Measurements from ENCODE around the gene C20orf141.

DNA sequence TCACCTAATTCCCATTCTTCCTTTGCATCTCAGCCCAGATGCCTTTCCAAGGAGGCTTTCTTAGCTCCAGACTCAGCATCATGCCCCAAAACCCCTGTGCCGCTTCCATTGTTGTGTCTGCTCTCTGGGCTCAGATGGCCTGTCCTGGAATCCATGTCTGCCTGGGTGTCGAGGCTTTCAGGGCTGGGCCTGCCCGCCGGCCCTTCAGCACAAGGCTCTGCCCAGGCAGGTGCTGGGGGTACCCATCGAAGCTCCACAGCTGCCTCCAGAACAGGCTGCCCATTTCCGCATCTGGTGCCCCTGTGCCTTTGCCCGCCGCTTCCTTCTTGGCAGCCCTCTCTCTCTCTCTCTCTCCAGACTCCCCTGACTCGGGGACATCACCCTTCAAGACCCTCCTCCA lies 15.5 kb upstream of the C20orf141 start:
- TF ChIP-seq, protein P1, sequence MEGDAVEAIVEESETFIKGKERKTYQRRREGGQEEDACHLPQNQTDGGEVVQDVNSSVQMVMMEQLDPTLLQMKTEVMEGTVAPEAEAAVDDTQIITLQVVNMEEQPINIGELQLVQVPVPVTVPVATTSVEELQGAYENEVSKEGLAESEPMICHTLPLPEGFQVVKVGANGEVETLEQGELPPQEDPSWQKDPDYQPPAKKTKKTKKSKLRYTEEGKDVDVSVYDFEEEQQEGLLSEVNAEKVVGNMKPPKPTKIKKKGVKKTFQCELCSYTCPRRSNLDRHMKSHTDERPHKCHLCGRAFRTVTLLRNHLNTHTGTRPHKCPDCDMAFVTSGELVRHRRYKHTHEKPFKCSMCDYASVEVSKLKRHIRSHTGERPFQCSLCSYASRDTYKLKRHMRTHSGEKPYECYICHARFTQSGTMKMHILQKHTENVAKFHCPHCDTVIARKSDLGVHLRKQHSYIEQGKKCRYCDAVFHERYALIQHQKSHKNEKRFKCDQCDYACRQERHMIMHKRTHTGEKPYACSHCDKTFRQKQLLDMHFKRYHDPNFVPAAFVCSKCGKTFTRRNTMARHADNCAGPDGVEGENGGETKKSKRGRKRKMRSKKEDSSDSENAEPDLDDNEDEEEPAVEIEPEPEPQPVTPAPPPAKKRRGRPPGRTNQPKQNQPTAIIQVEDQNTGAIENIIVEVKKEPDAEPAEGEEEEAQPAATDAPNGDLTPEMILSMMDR (IDR thresholded peaks at IDR 0.05; ENCODE audit: insufficient read depth, low read length, poor library complexity, severe bottlenecking): no peak
- TF ChIP-seq EZH2phosphoT487 (conservative IDR thresholded peaks at IDR 0.05; ENCODE audit: low read length): no peak
